Chondrocyte (in vitro differentiated cells): Measurements from ENCODE around the gene SENP1. TPM values are rescaled to one million over a fixed set of nuclear protein-coding genes. Genes with fewer than 3 reads are reported as not detected.

ENCODE experiments used
- DNase-seq: peaks from one replicate; pipeline ENCODE4 v3.0.0; 2021; ENCODE audit warnings: mixed read lengths, low spot score
- H3K27ac Mint-ChIP-seq: one replicate; pipeline ENCODE4 v1.8.0; 2021; ENCODE audit warnings: mild to moderate bottlenecking, moderate library complexity, mixed read lengths; ENCODE audit not compliant: unreplicated experiment
- H3K27me3 Mint-ChIP-seq: 2 replicates; pipeline ENCODE4 v1.8.0; 2021; ENCODE audit warnings: low read depth, mixed read lengths
- H3K36me3 Mint-ChIP-seq: 2 replicates; pipeline ENCODE4 v1.8.0; 2021; ENCODE audit warnings: low read depth, mixed read lengths
- H3K4me1 Mint-ChIP-seq: 2 replicates; pipeline ENCODE4 v1.8.0; 2021; ENCODE audit warnings: low read depth, mild to moderate bottlenecking, mixed read lengths
- H3K4me3 Mint-ChIP-seq: one replicate; pipeline ENCODE4 v1.8.0; 2021; ENCODE audit warnings: mild to moderate bottlenecking, moderate library complexity, mixed read lengths; ENCODE audit not compliant: unreplicated experiment
- H3K9me3 Mint-ChIP-seq: 2 replicates; pipeline ENCODE4 v1.8.0; 2021; ENCODE audit warnings: low read depth, mixed read lengths
- total RNA-seq: library from RNA; stranded (reverse); gene quantifications from 3 replicates; pipeline ENCODE4 v1.2.1, GENCODE V29; 2021
- TF ChIP-seq, protein P1 (sequence below): fragments of 200-600 bp; sonication (generic); IDR thresholded peaks from 2 replicates; pipeline ENCODE4 v1.5.0; 2021; ENCODE audit warnings: antibody characterized with exemption, mild to moderate bottlenecking, moderate library complexity

SENP1 gene
- total RNA-seq, 1 donor from 2014 or later: 19.7 TPM

DNA sequence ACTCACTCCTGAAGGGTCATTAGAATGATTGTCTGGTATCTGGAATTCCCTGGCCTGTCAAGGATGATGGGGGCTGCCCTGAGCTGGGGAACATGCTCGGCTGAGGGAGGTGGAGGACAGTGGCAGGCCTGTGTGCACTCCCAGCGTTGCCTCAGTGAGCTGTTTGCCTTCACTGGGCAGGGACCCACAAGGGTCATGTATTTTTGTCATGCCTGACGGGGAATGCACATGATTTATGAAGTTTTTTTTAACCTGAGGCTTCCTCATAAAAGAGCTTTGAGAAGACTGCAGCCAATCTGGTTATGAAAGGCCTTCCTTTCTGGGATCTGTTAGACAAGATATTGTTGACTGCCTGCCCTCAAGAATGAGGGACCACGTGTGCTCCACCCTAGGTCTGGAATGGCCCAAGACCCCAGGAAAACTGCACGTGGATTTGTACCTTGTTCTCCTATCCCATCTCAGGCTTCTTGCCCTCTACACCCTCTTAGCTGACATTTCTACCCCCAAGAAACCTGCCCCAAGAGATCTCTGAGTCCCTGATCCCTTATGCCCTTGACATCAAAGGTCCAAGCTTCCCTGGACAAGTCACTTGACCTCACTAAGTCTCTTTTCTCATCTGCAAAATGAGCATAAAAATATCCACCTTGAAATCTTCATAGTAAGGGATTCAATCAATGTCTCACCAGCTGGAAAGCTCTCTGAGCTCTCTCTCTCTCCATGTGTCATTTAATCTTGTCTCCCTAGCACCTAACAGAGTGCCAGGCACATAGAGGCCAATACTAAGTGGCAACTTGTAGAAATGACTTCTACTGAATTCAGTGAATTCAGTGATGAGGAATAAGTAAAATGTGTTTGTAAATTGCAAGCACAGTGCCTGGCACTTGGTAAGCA is 77.1 kb downstream of the SENP1 start:
- peaks cover 6% of the 10 kb centered on the region for H3K27me3 Mint-ChIP-seq
- no peaks in the 10 kb centered on the region for H3K36me3 Mint-ChIP-seq
- no peak overlapping the region for H3K4me3 Mint-ChIP-seq
- no peaks in the 10 kb centered on the region for H3K9me3 Mint-ChIP-seq
- TF ChIP-seq, protein P1, sequence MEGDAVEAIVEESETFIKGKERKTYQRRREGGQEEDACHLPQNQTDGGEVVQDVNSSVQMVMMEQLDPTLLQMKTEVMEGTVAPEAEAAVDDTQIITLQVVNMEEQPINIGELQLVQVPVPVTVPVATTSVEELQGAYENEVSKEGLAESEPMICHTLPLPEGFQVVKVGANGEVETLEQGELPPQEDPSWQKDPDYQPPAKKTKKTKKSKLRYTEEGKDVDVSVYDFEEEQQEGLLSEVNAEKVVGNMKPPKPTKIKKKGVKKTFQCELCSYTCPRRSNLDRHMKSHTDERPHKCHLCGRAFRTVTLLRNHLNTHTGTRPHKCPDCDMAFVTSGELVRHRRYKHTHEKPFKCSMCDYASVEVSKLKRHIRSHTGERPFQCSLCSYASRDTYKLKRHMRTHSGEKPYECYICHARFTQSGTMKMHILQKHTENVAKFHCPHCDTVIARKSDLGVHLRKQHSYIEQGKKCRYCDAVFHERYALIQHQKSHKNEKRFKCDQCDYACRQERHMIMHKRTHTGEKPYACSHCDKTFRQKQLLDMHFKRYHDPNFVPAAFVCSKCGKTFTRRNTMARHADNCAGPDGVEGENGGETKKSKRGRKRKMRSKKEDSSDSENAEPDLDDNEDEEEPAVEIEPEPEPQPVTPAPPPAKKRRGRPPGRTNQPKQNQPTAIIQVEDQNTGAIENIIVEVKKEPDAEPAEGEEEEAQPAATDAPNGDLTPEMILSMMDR: no peak
- DNase-seq: no peak
- H3K4me1 Mint-ChIP-seq: peaks cover 14% of the 10 kb centered on the region
- H3K27ac Mint-ChIP-seq: no peak overlapping the region

DNA sequence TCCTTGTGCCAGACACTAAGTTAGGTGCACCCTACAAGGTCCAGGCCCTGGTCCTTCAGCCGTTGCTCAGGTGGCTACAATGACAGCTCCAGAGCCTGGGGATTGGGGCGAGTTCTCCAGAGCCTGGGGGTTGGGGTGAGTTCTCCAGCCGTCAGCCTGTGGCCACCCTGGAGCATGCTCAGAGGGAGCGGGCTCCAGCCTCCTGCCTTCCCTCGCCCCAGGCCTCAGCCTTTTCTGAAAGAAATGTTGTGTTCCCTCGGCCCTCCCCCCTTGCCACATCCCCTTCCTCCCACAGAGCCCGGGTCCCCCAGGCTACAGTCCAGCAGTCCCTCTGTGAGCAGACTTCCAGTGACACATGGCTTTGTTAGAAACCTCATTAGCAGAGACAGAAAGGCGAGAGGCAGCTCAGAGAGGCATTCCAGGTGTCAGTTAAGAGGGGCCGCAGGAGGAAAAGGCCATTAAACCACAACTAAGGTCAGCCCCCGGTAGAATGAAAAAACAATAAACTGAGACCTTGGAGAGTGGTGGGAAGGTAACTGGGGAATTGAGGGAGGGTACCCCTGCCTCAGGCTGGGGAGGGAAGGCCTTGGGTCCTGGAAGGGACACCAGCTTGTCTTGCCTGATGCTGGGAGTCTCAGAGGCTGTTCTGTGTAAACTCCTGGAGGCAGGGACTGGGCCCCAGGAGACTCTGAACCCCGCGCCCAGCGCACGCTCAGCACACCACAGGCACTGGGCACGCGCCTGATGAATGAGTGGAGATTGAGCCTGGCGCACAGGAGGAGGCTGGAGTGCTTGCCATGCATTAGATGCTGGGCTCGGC is 78.5 kb downstream of the SENP1 start:
- TF ChIP-seq, protein P1: no peak
- DNase-seq: no peak
- H3K4me1 Mint-ChIP-seq: peaks cover 14% of the 10 kb centered on the region
- no peaks in the 10 kb centered on the region for H3K9me3 Mint-ChIP-seq
- H3K4me3 Mint-ChIP-seq: no peak overlapping the region
- H3K27me3 Mint-ChIP-seq: peaks cover 16% of the 10 kb centered on the region
- no peaks in the 10 kb centered on the region for H3K36me3 Mint-ChIP-seq
- H3K27ac Mint-ChIP-seq: no peak overlapping the region

DNA sequence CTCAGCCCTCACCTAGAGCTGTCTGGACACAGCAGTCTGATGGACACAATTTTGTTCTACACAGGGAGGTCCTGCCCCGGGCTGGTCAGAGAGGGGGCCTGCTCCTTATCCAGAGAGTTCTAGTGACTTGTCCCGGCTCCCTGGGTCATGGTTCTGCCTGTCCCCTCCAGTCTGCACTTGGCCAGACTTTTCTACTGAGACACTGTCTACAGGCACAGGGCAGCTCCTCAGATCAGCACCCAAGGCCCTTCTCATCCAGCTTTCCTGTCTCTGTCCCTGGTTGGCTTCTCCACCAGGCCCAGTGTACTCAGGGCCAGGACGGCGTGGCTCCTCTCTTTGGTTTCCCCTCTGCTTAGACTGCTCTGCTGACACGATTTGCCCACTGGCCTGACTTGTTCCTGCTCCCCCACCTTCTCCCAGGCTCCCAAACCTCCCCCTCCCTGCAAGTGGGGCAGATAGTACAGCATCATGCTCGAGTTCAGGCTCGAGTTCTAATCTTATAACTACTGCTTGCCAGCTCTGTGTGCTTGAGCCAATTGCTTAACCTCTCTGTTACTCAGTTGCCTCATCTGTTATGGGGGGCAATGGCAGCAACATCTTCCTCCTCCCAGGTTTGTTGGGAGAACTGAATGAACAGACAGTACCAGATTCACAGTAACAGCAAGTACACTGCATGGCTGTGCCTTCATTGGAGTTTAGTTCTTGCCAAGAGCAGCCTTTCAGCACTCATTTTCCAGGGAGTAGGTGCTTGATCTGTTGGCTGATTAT is 79.6 kb downstream of the SENP1 start:
- TF ChIP-seq, protein P1: no peak
- peaks cover 25% of the 10 kb centered on the region for H3K27me3 Mint-ChIP-seq
- H3K36me3 Mint-ChIP-seq: no peaks in the 10 kb centered on the region
- no peak overlapping the region for H3K4me3 Mint-ChIP-seq
- no peak for DNase-seq
- peaks cover 14% of the 10 kb centered on the region for H3K4me1 Mint-ChIP-seq
- no peaks in the 10 kb centered on the region for H3K9me3 Mint-ChIP-seq
- H3K27ac Mint-ChIP-seq: no peak overlapping the region

DNA sequence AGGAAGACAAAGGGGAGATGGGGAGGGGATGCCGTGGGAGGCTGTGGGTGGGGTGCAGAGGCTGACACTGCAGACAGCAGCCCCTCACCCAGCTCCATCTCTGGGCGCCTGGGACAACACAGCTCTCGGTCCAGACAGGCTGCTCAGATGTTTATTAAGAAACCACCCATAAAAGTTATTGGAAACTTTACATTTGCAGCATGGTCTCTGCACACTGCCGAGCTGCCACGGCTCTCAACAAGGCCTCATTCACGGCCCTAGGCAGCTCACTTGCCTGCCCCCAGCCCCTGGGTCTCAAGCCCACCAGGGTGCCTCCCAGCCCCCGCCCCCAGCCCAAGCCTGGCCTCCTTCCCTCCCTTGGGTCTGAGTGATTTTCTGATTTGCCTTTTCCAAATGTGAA is 80.6 kb downstream of the SENP1 start:
- TF ChIP-seq, protein P1: no peak
- H3K36me3 Mint-ChIP-seq: no peaks in the 10 kb centered on the region
- no peak overlapping the region for H3K27ac Mint-ChIP-seq
- H3K4me1 Mint-ChIP-seq: peaks cover 14% of the 10 kb centered on the region
- no peak overlapping the region for H3K4me3 Mint-ChIP-seq
- no peaks in the 10 kb centered on the region for H3K9me3 Mint-ChIP-seq
- peaks cover 25% of the 10 kb centered on the region for H3K27me3 Mint-ChIP-seq
- no peak for DNase-seq

DNA sequence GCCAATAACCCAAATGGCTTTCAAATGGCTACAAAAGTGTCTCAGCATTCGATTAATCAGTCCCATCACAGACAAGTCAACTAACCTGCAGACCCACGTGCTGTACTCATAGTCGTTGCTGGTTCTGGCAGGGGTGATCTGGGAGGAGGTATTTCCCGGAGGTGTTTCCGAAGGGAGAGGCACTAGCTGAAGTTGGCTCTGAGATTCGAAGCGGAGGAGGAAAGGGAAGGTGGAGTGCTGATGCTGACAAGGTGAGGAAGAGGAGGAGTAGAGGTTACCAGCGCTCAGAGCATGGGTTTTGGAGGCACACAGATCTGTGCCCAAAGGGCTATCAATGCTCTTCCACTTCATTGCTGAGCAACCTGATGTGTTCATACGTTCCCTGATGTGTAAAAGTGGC is 81.1 kb downstream of the SENP1 start:
- no peaks in the 10 kb centered on the region for H3K36me3 Mint-ChIP-seq
- no peak overlapping the region for H3K4me3 Mint-ChIP-seq
- no peaks in the 10 kb centered on the region for H3K9me3 Mint-ChIP-seq
- TF ChIP-seq, protein P1: no peak
- H3K4me1 Mint-ChIP-seq: peaks cover 13% of the 10 kb centered on the region
- DNase-seq: no peak
- H3K27ac Mint-ChIP-seq: no peak overlapping the region
- H3K27me3 Mint-ChIP-seq: peaks cover 25% of the 10 kb centered on the region
